22Rv1 (cell line): Measurements from ENCODE around the gene LPIN3.

Experiments used
- CTCF ChIP-seq: fragments of 450-650 bp; IDR thresholded peaks from 2 replicates; pipeline ENCODE4 v1.5.1; 2017; ENCODE audit warnings: mild to moderate bottlenecking
- ZFX ChIP-seq: fragments of 450-650 bp; IDR thresholded peaks from 2 replicates; pipeline ENCODE4 v1.6.1; 2017; ENCODE audit warnings: antibody characterized with exemption, borderline replicate concordance

- no peak for TF ChIP-seq CTCF
- TF ChIP-seq ZFX = no peak
Measured at GRCh38 chr20:41308726-41309413, 31.8 kb upstream of the LPIN3 start.
